Motor neuron (in vitro differentiated cells): ENCODE measurements around the gene AIFM1. TPM values are rescaled to one million over a fixed set of nuclear protein-coding genes. Genes with fewer than 3 reads are reported as not detected.

Experiments used
- ATAC-seq, 8 experiments: fragments of 200-7000 bp; cut with Tn5 transposase; replicated peaks in 6 of 8; 2 replicates each; pipeline ENCODE4 v1.8.0; 2021; ENCODE audit warnings: mild to moderate bottlenecking in 8 of 8, moderate library complexity in 8 of 8
- H3K27ac ChIP-seq, 2 donors: fragments of 250-450 bp; sonication (Bioruptor Pico); 2 replicates each; pipeline ENCODE4 v1.9.0; 2021; ENCODE audit warnings: antibody characterized with exemption in 2 of 2, mild to moderate bottlenecking in 2 of 2, moderate library complexity in 1 of 2
- H3K4me1 ChIP-seq, 2 donors: fragments of 250-450 bp; sonication (Bioruptor Pico); replicated peaks in 1 of 2; 2 replicates each; pipeline ENCODE4 v1.6.1; 2021; ENCODE audit warnings: antibody characterized with exemption in 2 of 2, mild to moderate bottlenecking in 2 of 2, moderate library complexity in 1 of 2
- H3K4me3 ChIP-seq, 5 donors: fragments of 250-450 bp; sonication (Bioruptor Pico); 2 replicates each; pipeline ENCODE4 v1.9.0; 2021; ENCODE audit warnings: antibody characterized with exemption in 5 of 5, mild to moderate bottlenecking in 5 of 5, moderate library complexity in 4 of 5
- WGBS, 10 experiments: fragments of 450-650 bp; shearing (Covaris generic); methylation state at CpG; one replicate each; pipeline ENCODE4 v1.0.0; 2022; 5-methylcytosine and 5-hydroxymethylcytosine counted together
- in situ Hi-C, 9 experiments: fragments of 400-800 bp; cut with MboI; loops; one replicate each; pipeline ENCODE4 v1.15.0; 2021; ENCODE audit warnings: low sequenced_read_pairs in 9 of 9, low pct_unique_long_range_greater_than_20kb in 2 of 9; ENCODE audit not compliant: unreplicated experiment in 9 of 9
- total RNA-seq, 8 experiments: library from RNA; unstranded; fragments of 300-600 nt; gene quantifications; 2 replicates each; pipeline versions ENCODE4 v1.2.3 to v1.2.4, GENCODE V29; 2022

Gene AIFM1
- total RNA-seq, 8 experiments from 2014 or later: 14.0 to 54.8 (median 18.0) TPM

DNA sequence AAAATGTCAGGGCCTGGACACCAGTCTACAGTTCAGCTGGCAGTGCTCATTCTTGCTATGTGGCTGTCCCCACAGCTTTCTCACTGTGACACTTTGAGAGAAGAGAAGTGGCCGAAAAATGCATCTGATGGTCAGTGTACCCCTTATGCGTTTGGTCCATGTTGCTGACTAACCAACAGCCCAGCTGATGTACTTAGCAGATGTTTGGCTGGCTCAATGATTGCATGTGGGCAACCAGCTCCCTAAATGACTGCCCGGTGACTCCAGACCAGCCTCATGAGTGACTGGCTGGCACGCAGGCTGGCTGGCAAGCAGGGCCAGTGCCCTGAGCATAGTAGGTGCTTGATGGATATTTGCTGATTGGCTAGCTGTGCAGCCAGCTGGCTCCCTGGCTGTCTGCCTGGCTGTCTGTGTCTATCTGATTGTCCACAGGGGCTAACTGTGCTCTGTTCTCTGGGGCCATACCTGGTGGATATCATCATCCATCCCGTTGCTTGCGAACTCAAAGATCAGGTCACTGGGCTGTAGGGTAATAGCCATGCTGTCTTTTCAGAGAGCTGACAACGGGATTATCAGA, 84.8 kb downstream of the AIFM1 start:
- peaks cover 0 to 14% of the 10 kb centered on the region in 2 donors for H3K4me1 ChIP-seq
- in situ Hi-C loops: loop anchor here in 1 of 9 experiments (25.0 kb wide), 1 partner anchor 106 kb away; no protein-coding TSS in a partner anchor
- no peak for ATAC-seq
- no peak overlapping the region for H3K27ac ChIP-seq
- no peak overlapping the region for H3K4me3 ChIP-seq
- 37% methylated on average over 2 of the region's 7 CpGs; no CpG with 5 or more reads in 9 of the 10 experiments for WGBS, 10 experiments

DNA sequence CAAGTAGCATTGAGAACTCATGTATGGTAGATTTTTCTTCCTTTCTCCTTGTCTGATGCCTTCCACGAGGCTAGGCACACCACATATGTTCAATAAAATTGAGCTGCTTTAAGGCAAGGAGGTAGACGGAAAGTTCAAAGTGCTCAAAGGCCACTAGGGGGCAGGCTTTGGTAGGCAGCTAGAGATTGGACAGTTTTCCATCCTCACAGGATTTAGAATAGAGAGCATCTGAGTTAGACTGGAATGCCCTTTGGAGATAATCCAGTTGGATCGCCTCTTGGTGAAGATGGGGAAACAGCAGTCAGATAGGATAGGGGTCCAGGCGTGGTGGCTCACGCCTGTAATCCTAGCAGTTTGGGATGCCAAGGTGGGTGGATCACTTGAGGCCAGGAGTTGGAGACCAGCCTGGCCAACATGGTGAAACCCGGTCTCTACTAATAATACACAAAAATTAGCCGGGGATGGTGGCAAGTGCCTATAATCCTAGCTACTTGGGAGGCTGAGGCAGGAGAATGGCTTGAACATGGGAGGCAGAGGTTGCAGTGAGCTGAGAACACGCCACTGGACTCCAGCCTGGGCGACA, 85.7 kb downstream of the AIFM1 start:
- in situ Hi-C loops: loop anchor here in 1 of 9 experiments (25.0 kb wide), 1 partner anchor 107 kb away; no protein-coding TSS in a partner anchor
- ATAC-seq: peak in 7 of 8 experiments; percentile 11 to 84 (median 55)

More for the DNA sequence above, 85.7 kb downstream of the AIFM1 start:
- Histone ChIP-seq H3K27ac (no peak overlapping the region), H3K4me3 (no peak overlapping the region), H3K4me1 (peaks cover 0 to 10% of the 10 kb centered on the region in 2 donors)
- 0 to 39% (median 17%) methylated on average over 1 to 7 of the region's 9 CpGs; no CpG with 5 or more reads in 6 of the 10 experiments for WGBS, 10 experiments

Other genes starting within 250 kb of the AIFM1 start
- 10 to 100 TPM in 1 of 8 experiments, 1 to 10 TPM in 7; 1.7 to 13.3 (median 5.9) TPM for gene BCORL1, start 183.2 kb downstream of the AIFM1 start, total RNA-seq
- 10 to 100 TPM in 1 of 8 experiments, 1 to 10 TPM in 7; 1.4 to 11.4 (median 4.3) TPM for gene ELF4, start 55.3 kb downstream of the AIFM1 start, total RNA-seq
- gene RAB33A, start 6.1 kb upstream of the AIFM1 start, total RNA-seq: 10 to 100 TPM in 5 of 8 experiments, under 1 TPM in 1, not detected in 2; 0.85 to 36.8 (median 26.7) TPM
- 10 to 100 TPM in 5 of 8 experiments, 1 to 10 TPM in 3; 3.1 to 15.9 (median 10.5) TPM for gene ZNF280C, start 103.1 kb upstream of the AIFM1 start, total RNA-seq
- gene SLC25A14, start 174.1 kb upstream of the AIFM1 start, total RNA-seq: 10 to 100 TPM; 12.9 to 28.7 (median 19.6) TPM
- gene GPR119, start 219.8 kb upstream of the AIFM1 start, total RNA-seq: not detected
- gene RBMX2, start 236.1 kb upstream of the AIFM1 start, total RNA-seq: 10 to 100 TPM; 25.3 to 34.2 (median 27.8) TPM